ENCODE data around the gene IL9R.
"Not testable (repeated sequence)": the region's sequence is repeated elsewhere in the genome, so short reads cannot be mapped to it uniquely, and the experiment has no call there.

Gene IL9R

GRCh38 chrX:155998761-155999510 is 1.4 kb downstream of the IL9R start:
- no peak for FAIRE-seq

GRCh38 chrX:155999751-156000150 is 2.3 kb downstream of the IL9R start:
- FAIRE-seq: not testable (repeated sequence)

DNA sequence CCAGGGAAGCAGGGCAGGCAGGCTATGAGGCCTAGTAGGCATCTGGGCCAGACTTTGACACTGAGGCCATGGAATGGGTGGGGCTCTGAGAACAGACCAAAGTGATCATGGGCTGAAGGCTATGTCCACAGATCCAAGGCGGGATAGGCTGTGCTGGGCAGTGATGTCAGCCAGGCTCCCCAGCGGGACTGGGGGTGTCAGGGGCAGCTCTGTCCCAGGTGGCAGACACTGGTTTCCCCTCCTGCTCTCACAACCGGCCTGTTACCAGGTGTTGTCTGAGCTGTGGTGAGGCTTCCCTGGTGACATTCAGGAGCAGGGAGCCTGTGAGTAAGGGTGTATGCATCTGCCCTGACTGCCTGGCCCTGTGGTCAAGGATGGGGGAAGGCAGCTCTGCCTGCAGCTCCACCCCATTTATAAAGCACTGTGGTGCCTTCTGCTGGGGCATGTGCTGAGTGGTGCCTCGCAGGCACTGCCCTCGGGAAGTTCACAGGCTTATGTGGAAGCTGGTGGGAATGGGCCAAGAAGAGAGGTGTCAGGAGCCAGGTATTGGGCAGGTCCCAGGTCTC is 2.9 kb downstream of the IL9R start:
- no peak for FAIRE-seq

DNA sequence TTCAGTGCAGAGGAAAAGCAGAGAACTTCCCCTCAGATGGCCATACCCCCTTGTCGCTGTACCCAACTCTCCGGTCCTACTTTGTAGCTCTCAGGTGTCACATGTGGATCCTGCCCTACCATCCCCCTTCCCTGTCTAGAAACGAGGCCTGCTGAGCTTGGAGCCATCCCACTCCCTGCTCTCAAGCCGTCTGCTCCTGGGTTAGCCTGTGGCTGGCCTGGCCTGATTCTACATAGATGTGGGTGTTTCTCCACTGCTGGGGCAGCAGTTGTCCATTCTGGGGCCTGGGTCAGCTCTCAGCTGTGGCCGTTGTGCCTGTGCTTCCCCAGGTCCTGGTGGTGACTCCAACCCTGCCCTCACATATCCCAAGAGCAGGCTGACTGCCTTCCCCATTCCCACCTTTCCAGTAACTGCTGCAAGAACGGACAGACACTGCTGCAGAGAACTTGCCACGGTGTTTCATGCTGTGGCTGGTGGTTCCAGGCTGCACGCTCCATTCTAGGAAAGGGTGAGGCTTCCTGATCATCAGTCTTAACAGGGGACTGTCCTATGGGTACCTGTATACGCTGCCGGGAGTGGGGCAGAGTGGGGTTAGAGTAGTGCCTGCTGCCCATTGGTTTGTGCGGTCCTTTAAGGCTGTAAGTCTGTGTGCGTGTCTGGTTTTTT is 3.6 kb downstream of the IL9R start:
- FAIRE-seq: no peak

DNA sequence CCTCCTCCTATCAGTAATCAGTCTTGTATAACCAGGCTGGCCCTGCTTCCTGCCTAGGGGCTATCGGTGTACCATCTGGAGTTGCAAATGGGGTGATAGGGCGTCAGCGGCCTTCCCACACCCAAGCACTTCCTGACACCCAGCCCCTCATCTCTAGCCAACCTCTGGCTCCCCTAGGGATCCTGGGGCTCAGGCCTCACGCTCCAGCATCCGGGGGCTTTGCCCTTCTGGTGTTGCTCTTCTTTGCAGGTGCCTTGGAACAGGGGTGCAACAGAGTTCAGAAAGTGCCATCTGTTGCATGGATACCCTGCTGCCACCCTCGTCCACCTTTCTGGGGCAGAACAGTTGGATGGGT is 4.1 kb downstream of the IL9R start:
- no peak for FAIRE-seq

DNA sequence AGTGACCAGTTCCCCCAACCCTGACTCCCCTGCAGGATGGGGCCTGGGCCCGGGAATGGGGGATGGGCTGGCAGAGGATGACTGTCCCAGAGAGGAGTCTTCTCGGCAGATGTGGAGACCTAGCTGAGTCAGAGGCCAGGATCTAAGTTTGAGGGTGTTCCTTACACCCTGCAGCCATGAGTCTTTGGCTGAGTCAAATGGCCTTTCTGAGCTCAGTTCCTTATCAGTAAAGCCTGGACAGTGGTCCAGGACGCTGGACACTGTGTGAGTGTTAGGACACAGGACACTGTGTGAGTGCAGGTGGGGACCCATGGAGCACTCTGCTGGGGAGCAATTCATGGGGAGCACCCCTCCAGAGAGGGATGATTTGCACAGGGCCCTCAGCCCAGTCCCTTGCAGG is 5.0 kb downstream of the IL9R start:
- no peak for FAIRE-seq

- FAIRE-seq: no peak
Measured at GRCh38 chrX:156003486-156004185, 6.1 kb downstream of the IL9R start.

GRCh38 chrX:156004256-156004655 is 6.8 kb downstream of the IL9R start:
- no peak for FAIRE-seq

GRCh38 chrX:156004740-156005139 is 7.2 kb downstream of the IL9R start:
- no peak for FAIRE-seq

DNA sequence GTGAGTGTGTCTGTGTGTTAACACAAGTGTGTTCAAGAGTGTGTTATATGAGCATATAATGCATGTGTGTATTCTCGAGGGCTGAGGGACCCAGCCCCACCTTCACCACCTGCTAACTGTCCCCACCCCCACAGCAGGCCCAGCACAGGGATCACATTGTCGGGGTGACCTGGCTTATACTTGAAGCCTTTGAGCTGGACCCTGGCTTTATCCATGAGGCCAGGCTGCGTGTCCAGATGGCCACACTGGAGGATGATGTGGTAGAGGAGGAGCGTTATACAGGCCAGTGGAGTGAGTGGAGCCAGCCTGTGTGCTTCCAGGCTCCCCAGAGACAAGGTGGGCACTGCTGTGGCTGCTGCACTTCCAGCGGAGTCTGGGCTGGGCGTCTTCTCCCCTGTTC is 7.6 kb downstream of the IL9R start:
- no peak for FAIRE-seq

- FAIRE-seq: not testable (repeated sequence)
Measured at GRCh38 chrX:156006468-156006867, 9.0 kb downstream of the IL9R start.

GRCh38 chrX:156008379-156008778 is 10.9 kb downstream of the IL9R start:
- FAIRE-seq: not testable (repeated sequence)

- FAIRE-seq: no peak
Measured at GRCh38 chrX:156008915-156009314, 11.4 kb downstream of the IL9R start.

- FAIRE-seq: not testable (repeated sequence)
Measured at GRCh38 chrX:156009691-156010090, 12.2 kb downstream of the IL9R start.

- FAIRE-seq: not testable (repeated sequence)
Measured at GRCh38 chrX:156013286-156013953, 15.9 kb downstream of the IL9R start.

DNA sequence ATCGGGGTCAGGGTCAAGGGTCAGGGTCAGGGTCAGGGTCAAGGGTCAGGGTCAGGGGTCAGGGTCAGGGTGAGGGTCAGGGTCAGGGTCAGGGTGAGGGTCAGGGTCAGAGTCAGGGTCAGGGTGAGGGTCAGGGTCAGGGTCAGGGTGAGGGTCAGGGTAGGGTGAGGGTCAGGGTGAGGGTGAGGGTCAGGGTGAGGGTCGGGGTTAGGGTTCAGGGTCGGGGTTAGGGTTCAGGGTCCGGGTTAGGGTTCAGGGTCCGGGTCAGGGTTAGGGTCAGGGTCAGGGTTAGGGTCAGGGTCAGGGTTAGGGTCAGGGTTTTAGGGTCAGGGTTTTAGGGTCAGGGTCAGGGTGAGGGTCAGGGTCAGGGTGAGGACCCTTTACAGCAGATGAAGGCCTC is 22.4 kb downstream of the IL9R start:
- not testable (repeated sequence) for FAIRE-seq

DNA sequence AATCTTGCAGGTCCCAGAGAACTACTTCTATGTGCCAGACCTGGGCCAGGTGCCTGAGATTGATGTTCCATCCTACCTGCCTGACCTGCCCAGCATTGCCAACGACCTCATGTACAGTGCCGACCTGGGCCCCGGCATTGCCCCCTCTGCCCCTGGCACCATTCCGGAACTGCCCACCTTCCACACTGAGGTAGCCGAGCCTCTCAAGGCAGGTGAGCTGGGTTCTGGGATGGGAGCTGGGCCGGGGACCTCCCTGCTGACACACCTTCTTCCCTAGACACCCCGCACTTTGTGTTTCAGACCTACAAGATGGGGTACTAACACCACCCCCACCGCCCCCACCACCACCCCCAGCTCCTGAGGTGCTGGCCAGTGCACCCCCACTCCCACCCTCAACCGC is 25.5 kb downstream of the IL9R start:
- FAIRE-seq: not testable (repeated sequence)

DNA sequence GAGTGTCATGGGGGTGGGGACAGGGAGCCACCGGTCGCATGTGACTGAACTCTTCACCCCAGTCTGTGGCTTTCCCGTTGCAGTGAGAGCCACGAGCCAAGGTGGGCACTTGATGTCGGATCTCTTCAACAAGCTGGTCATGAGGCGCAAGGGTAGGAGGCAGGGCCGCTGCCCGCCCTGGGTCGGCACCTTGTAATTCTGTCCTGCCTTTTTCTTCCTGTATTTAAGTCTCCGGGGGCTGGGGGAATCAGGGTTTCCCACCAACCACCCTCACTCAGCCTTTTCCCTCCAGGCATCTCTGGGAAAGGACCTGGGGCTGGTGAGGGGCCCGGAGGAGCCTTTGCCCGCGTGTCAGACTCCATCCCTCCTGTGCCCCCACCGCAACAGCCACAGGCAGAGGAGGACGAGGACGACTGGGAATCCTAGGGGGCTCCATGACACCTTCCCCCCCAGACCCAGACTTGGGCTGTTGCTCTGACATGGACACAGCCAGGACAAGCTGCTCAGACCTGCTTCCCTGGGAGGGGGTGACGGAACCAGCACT is 27.5 kb downstream of the IL9R start:
- FAIRE-seq: not testable (repeated sequence)

DNA sequence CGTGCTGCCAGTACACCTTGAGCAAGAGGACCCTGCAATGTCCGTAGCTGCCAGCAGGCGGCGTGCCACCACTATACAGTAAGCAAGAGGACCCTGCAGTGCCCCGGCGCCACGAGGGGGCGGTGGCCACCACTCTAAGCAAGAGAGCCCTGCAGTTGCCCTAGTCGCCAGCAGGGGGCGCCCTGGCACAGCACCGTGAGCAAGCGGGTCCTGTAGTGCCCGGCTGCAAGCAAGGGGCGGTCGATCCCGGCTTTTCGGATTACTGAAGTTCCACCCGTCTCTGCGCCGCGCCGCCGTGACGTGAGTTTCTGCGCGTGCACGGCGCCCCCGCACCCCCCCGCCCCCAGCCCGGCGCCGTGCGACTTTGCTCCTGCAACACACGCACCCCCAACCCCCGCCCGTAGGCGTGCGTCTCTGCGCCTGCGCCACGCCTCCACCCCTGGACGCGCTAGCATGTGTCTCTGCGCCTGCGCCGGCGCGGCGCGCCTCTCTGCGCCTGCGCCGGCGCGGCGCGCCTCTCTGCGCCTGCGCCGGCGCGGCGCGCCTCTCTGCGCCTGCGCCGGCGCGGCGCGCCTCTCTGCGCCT is 31.2 kb downstream of the IL9R start:
- FAIRE-seq: not testable (repeated sequence)

DNA sequence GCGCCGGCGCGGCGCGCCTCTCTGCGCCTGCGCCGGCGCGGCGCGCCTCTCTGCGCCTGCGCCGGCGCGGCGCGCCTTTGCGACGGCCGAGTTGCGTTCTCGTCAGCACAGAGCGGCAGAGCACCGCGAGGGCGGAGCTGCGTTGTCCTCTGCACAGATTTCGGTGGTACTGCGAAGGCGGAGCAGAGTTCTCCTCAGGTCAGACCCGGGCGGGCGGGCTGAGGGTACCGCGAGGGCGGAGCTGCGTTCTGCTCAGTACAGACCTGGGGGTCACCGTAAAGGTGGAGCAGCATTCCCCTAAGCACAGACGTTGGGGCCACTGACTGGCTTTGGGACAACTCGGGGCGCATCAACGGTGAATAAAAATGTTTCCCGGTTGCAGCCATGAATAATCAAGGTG is 31.8 kb downstream of the IL9R start:
- not testable (repeated sequence) for FAIRE-seq

DNA sequence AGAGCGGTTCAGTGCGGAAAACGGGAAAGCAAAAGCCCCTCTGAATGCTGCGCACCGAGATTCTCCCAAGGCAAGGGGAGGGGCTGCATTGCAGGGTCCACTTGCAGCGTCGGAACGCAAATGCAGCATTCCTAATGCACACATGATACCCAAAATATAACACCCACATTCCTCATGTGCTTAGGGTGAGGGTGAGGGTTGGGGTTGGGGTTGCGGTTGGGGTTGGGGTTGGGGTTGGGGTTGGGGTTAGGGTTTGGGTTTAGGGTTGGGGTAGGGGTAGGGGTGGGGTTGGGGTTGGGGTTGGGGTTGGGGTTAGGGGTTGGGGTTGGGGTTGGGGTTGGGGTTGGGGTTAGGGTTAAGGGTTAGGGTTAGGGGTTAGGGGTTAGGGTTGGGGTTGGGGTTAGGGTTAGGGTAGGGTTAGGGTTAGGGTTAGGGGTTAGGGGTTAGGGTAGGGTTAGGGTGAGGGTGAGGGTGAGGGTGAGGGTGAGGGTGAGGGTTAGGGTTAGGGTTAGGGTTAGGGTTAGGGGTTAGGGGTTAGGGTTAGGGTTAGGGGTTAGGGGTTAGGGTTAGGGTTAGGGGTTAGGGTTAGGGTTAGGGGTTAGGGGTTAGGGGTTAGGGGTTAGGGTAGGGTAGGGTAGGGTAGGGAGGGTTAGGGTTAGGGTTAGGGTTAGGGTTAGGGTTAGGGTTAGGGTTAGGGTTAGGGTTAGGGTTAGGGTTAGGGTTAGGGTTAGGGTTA is 32.4 kb downstream of the IL9R start:
- FAIRE-seq: not testable (repeated sequence)

All from endometrium (tissue), 2 donors.